Gastrocnemius medialis (tissue), 4 donors: Measurements from ENCODE around the gene ABCF2. TPM values are rescaled to one million over a fixed set of nuclear protein-coding genes. Genes with fewer than 3 reads are reported as not detected.
A peak's percentile ranks its signal among the peaks of the same experiment; 100 is the strongest.

Experiments used
- ATAC-seq, 2 donors: fragments of 150-250 bp; one replicate each; pipeline ENCODE4 v1.9.1; 2016
- DNase-seq, 2 donors: peaks; one replicate each; pipeline ENCODE4 v3.0.0-alpha.2; 2019
- H3K27ac ChIP-seq, 4 donors: fragments of 200-600 bp; sonication (generic); 1 replicate in 1 of 4; 2 replicates in 3 of 4; pipeline ENCODE4 v1.5.1; 2016 to 2018; ENCODE audit warnings: mild to moderate bottlenecking in 2 of 4, moderate library complexity in 1 of 4
- H3K27me3 ChIP-seq, 3 donors: fragments of 200-600 bp; sonication (generic) in 2 of 3; 1 replicate in 1 of 3; 2 replicates in 2 of 3; pipeline versions ENCODE4 v1.5.1 to v1.6.0; 2016 to 2019; ENCODE audit warnings: mild to moderate bottlenecking in 1 of 3, moderate library complexity in 1 of 3
- H3K36me3 ChIP-seq, 2 donors: fragments of 200-600 bp; sonication (generic) in 1 of 2; one replicate each; pipeline ENCODE4 v1.5.1; 2017 to 2018
- H3K4me1 ChIP-seq, 2 donors: fragments of 200-600 bp; sonication (generic) in 1 of 2; one replicate each; pipeline ENCODE4 v1.5.1; 2016 to 2017; ENCODE audit warnings: mild to moderate bottlenecking in 2 of 2
- H3K4me3 ChIP-seq, 4 donors: fragments of 200-600 bp; sonication (generic) in 3 of 4; 1 replicate in 1 of 4; 2 replicates in 3 of 4; pipeline ENCODE4 v1.5.1; 2016 to 2019; ENCODE audit warnings: mild to moderate bottlenecking in 2 of 4
- H3K9me3 ChIP-seq, 3 donors: fragments of 200-600 bp; sonication (generic) in 2 of 3; 1 replicate in 1 of 3; 2 replicates in 2 of 3; pipeline ENCODE4 v1.5.1; 2016 to 2019
- POLR2A ChIP-seq, 2 donors: fragments of 450-650 bp; IDR thresholded peaks; one replicate each; pipeline ENCODE4 v1.6.1; 2017; ENCODE audit warnings: antibody characterized with exemption in 2 of 2, mild to moderate bottlenecking in 2 of 2, moderate library complexity in 2 of 2
- in situ Hi-C, 4 donors: fragments of 200-750 bp; cut with MboI; loops; one replicate each; pipeline versions ENCODE4 v1.15.0 to v1.8.0; 2017; ENCODE audit warnings: low sequenced_read_pairs in 4 of 4
- intact Hi-C: fragments of 100-400 bp; cut with DNase I; formaldehyde crosslinking; loops from one replicate; pipeline ENCODE4 v1.15.1; 2023; ENCODE audit warnings: low total_unique reads
- total RNA-seq, 4 donors: library from RNA; depleted of rRNA; stranded (reverse); fragments of >200 nt; gene quantifications; one replicate each; pipeline versions ENCODE4 v1.1.0 to v1.2.3, GENCODE V29; 2016
- TF ChIP-seq, protein P1 (sequence below), 5 experiments: fragments of 450-650 bp in 3 of 5; fragments of 200-600 bp in 2 of 5; sonication (generic) in 2 of 5; IDR thresholded peaks in 4 of 5; conservative IDR thresholded peaks in 1 of 5; 1 replicate in 4 of 5; 2 replicates in 1 of 5; pipeline ENCODE4 v1.5.1; 2016 to 2019; ENCODE audit warnings: antibody characterized with exemption in 5 of 5, mild to moderate bottlenecking in 3 of 5, moderate library complexity in 3 of 5

The ABCF2 gene
- total RNA-seq, 4 donors from 2014 or later = 73.3 to 119 (median 96.3) TPM

GRCh38 chr7:151229249-151229648 lies 2.2 kb upstream of the ABCF2 start:
- TF ChIP-seq, protein P1, sequence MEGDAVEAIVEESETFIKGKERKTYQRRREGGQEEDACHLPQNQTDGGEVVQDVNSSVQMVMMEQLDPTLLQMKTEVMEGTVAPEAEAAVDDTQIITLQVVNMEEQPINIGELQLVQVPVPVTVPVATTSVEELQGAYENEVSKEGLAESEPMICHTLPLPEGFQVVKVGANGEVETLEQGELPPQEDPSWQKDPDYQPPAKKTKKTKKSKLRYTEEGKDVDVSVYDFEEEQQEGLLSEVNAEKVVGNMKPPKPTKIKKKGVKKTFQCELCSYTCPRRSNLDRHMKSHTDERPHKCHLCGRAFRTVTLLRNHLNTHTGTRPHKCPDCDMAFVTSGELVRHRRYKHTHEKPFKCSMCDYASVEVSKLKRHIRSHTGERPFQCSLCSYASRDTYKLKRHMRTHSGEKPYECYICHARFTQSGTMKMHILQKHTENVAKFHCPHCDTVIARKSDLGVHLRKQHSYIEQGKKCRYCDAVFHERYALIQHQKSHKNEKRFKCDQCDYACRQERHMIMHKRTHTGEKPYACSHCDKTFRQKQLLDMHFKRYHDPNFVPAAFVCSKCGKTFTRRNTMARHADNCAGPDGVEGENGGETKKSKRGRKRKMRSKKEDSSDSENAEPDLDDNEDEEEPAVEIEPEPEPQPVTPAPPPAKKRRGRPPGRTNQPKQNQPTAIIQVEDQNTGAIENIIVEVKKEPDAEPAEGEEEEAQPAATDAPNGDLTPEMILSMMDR (IDR thresholded peaks at IDR 0.05 in 4 of 5, conservative IDR thresholded peaks at IDR 0.05 in 1 of 5) = no peak
- TF ChIP-seq POLR2A (IDR thresholded peaks at IDR 0.05) = no peak
- in situ Hi-C loops (no loop called here), intact Hi-C loops (loop anchor here (5.0 kb wide), 3 partner anchors 57 to 142 kb away; partner anchors contain the start of genes AGAP3 and NUB1)
- no peak overlapping the region for H3K27ac ChIP-seq
- H3K4me3 ChIP-seq = no peak overlapping the region
- H3K36me3 ChIP-seq = peaks cover 0 to 15% of the 10 kb centered on the region in 2 donors
- no peak for DNase-seq
- ATAC-seq = no peak
- peaks cover 40 to 45% of the 10 kb centered on the region in 2 donors for H3K4me1 ChIP-seq
- H3K27me3 ChIP-seq = no peaks in the 10 kb centered on the region
- H3K9me3 ChIP-seq = no peaks in the 10 kb centered on the region

DNA sequence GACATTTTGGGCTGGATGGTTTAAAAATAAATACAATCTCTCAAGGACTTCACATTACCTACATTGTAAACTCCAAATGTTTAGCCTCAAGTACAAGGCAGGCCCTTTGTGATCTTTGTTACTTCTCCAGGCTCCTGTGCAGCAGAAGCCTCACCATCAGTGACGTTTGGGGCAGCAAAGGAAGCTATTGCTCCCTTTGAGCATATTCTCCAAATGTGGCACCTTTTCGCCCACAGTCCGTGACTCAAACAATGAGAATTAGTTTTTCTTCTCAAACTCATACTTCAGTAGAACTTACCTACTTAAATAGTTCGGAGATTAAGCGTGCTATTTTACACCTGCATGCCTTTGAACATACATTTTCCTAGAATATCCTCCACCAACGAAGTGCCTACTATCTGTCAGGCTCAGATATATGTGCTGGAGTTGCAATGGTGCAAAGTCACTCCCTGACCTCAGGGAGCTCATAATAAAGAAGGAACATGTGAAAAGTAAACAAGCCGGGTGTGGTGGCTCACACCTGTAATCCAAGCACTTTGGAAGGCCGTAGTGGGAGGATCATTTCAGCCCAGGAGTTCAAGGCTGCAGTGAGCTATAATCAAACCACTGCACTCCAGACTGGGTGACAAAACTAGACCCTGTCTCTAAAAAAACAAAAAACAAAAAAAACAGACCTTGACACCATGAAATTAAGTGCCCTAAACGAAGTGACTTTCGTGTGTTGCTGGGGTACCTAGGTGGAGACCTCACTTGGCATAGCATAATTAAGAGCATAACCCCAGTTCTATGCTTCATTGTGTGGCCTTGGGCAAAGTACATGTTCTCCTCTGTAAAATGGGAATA lies 1.2 kb upstream of the ABCF2 start:
- intact Hi-C loops = loop anchor here (5.0 kb wide), 3 partner anchors 56 to 141 kb away; partner anchors contain the start of genes AGAP3 and NUB1
- H3K27ac ChIP-seq = peak overlapping the region; percentile 83 to 91 (median 85)
- in situ Hi-C loops = no loop called here
- DNase-seq (no peak), ATAC-seq (no peak)
- no peaks in the 10 kb centered on the region for H3K9me3 ChIP-seq
- no peaks in the 10 kb centered on the region for H3K27me3 ChIP-seq
- H3K4me1 ChIP-seq = peaks cover 30 to 38% of the 10 kb centered on the region in 2 donors
- H3K4me3 ChIP-seq = peak overlapping the region; percentile 67 to 90 (median 82)
- TF ChIP-seq POLR2A (IDR thresholded peaks at IDR 0.05) = no peak
- TF ChIP-seq, protein P1 (IDR thresholded peaks at IDR 0.05 in 4 of 5, conservative IDR thresholded peaks at IDR 0.05 in 1 of 5) = no peak
- H3K36me3 ChIP-seq = peaks cover 0 to 25% of the 10 kb centered on the region in 2 donors

DNA sequence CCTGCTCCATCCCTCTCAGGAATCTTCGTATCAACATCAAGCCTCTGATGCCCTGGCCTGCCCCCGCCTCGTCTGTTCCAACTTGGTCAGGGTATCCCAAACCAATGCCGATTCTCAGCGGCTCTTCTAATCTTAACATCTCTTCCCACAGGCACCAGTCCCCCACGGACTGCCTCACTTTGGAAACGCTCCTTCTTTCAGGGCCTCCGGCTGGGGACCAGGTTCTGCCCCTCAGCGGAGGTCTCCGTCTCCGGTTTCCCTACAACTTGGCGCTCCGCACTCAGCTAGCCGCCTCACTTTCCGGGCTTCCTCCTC lies 488 bp downstream of the ABCF2 start:
- Histone ChIP-seq H3K4me3 (peak overlapping the region; percentile 70 to 90 (median 82)), H3K36me3 (peaks cover 0 to 42% of the 10 kb centered on the region in 2 donors), H3K4me1 (peaks cover 21 to 27% of the 10 kb centered on the region in 2 donors), H3K9me3 (no peaks in the 10 kb centered on the region), H3K27ac (peak overlapping the region; percentile 83 to 91 (median 85)), H3K27me3 (no peaks in the 10 kb centered on the region)
- intact Hi-C loops = loop anchor here (2.0 to 5.0 kb wide), 5 partner anchors 20 to 139 kb away; partner anchors contain the start of genes AGAP3, ASB10 and NUB1
- TF ChIP-seq, protein P1 (IDR thresholded peaks at IDR 0.05 in 4 of 5, conservative IDR thresholded peaks at IDR 0.05 in 1 of 5) = no peak
- no peak for TF ChIP-seq POLR2A (IDR thresholded peaks at IDR 0.05)
- no peak for ATAC-seq
- in situ Hi-C loops = no loop called here
- DNase-seq = no peak

- Histone ChIP-seq H3K27me3 (no peaks in the 10 kb centered on the region), H3K36me3 (peaks cover 0 to 47% of the 10 kb centered on the region in 2 donors), H3K27ac (peak overlapping the region; percentile 83 to 91 (median 85)), H3K4me1 (peaks cover 21 to 24% of the 10 kb centered on the region in 2 donors), H3K9me3 (no peaks in the 10 kb centered on the region), H3K4me3 (peak overlapping the region; percentile 70 to 90 (median 82))
- intact Hi-C loops (loop anchor here (2.0 to 5.0 kb wide), 5 partner anchors 21 to 139 kb away; partner anchors contain the start of genes AGAP3, ASB10 and NUB1), in situ Hi-C loops (no loop called here)
- TF ChIP-seq POLR2A (IDR thresholded peaks at IDR 0.05) = no peak
- TF ChIP-seq, protein P1 (IDR thresholded peaks at IDR 0.05 in 4 of 5, conservative IDR thresholded peaks at IDR 0.05 in 1 of 5) = no peak
- DNase-seq (no peak), ATAC-seq (no peak)
These were observed 976 bp downstream of the ABCF2 start for GRCh38 chr7:151225948-151226510.
